HG02763 (cell line): ENCODE measurements around the gene AADACL3.
"Not testable (repeated sequence)": the region's sequence is repeated elsewhere in the genome, so short reads cannot be mapped to it uniquely, and the experiment has no call there.

ENCODE experiments used
- ATAC-seq: cut with Tn5 transposase; IDR thresholded peaks from one replicate; pipeline ENCODE4 v1.9.1; 2021; ENCODE audit warnings: mild to moderate bottlenecking, moderate library complexity; ENCODE audit not compliant: unreplicated experiment

AADACL3 gene

GRCh38 chr1:12714710-12715475, 1.0 kb upstream of the AADACL3 start:
- ATAC-seq: no peak

- ATAC-seq: no peak
Measured at GRCh38 chr1:12717301-12717838, 1.5 kb downstream of the AADACL3 start.

GRCh38 chr1:12722626-12723025, 6.7 kb downstream of the AADACL3 start:
- no peak for ATAC-seq

GRCh38 chr1:12728391-12728790, 12.5 kb downstream of the AADACL3 start:
- ATAC-seq: no peak

GRCh38 chr1:12730156-12730555, 14.2 kb downstream of the AADACL3 start:
- no peak for ATAC-seq

GRCh38 chr1:12731084-12731483, 15.2 kb downstream of the AADACL3 start:
- not testable (repeated sequence) for ATAC-seq

- no peak for ATAC-seq
Measured at GRCh38 chr1:12734651-12735050, 18.7 kb downstream of the AADACL3 start.

GRCh38 chr1:12738934-12739333, 23.0 kb downstream of the AADACL3 start:
- no peak for ATAC-seq

GRCh38 chr1:12739613-12740012, 23.7 kb downstream of the AADACL3 start:
- no peak for ATAC-seq

GRCh38 chr1:12741946-12742345, 26.0 kb downstream of the AADACL3 start:
- ATAC-seq: no peak

- ATAC-seq: no peak
Measured at GRCh38 chr1:12745126-12745991, 29.4 kb downstream of the AADACL3 start.

- no peak for ATAC-seq
Measured at GRCh38 chr1:12745992-12746323, 30.0 kb downstream of the AADACL3 start, which contains the start of gene CFAP107. Gene CFAP107 (plus strand): TSS chr1:12746200. CDS start chr1:12746431, 231 bp downstream.

GRCh38 chr1:12748778-12749355, 33.0 kb downstream of the AADACL3 start:
- no peak for ATAC-seq

GRCh38 chr1:12754738-12755137, 38.8 kb downstream of the AADACL3 start:
- ATAC-seq: no peak

GRCh38 chr1:12756273-12756672, 40.4 kb downstream of the AADACL3 start:
- no peak for ATAC-seq

GRCh38 chr1:12756768-12757413, 41.0 kb downstream of the AADACL3 start:
- no peak for ATAC-seq

- no peak for ATAC-seq
Measured at GRCh38 chr1:12757836-12758235, 41.9 kb downstream of the AADACL3 start.

GRCh38 chr1:12760256-12760795, 44.4 kb downstream of the AADACL3 start:
- ATAC-seq: no peak

GRCh38 chr1:12761781-12762180, 45.9 kb downstream of the AADACL3 start:
- no peak for ATAC-seq

- no peak for ATAC-seq
Measured at GRCh38 chr1:12762766-12763165, 46.9 kb downstream of the AADACL3 start.

- ATAC-seq: no peak
Measured at GRCh38 chr1:12763479-12763878, 47.6 kb downstream of the AADACL3 start.
